Measurements from ENCODE around the gene SLC8B1. TPM values are rescaled to one million over a fixed set of nuclear protein-coding genes. Genes with fewer than 3 reads are reported as not detected.

Gene SLC8B1
- polyA plus RNA-seq, 2 of the 4 experiments (the other 2 are of a cell fraction) = 11.0 to 11.3 TPM

GRCh38 chr12:113366827-113367226 lies 31.9 kb upstream of the SLC8B1 start (continued):
- TF ChIP-seq USF2 (IDR thresholded peaks at IDR 0.05) (no peak), HEYL (CRISPR knock-in tag; IDR thresholded peaks at IDR 0.05) (no peak), NFE2L2 (conservative IDR thresholded peaks at IDR 0.05; ENCODE audit: low read length) (no peak), TP53 (CRISPR knock-in tag; IDR thresholded peaks at IDR 0.05) (no peak), HOXB13 (CRISPR knock-in tag; IDR thresholded peaks at IDR 0.05; ENCODE audit: low read depth) (no peak), RAD21 (conservative IDR thresholded peaks at IDR 0.05 in 1 of 2, IDR thresholded peaks at IDR 0.05 in 1 of 2) (no peak), CEBPB (IDR thresholded peaks at IDR 0.05) (no peak), POLR2AphosphoS2 (conservative IDR thresholded peaks at IDR 0.05; ENCODE audit: low read length) (no peak), FOSL2 (IDR thresholded peaks at IDR 0.05) (no peak), FOSL2 (CRISPR knock-in tag; IDR thresholded peaks at IDR 0.05) (no peak)

GRCh38 chr12:113365639-113366395 lies 30.9 kb upstream of the SLC8B1 start:
- Histone ChIP-seq H3K4me3 (no peak overlapping the region), H3K27ac (no peak overlapping the region), H3K4me1 (no peaks in the 10 kb centered on the region), H3K9me3 (no peaks in the 10 kb centered on the region), H3K4me2 (no peak overlapping the region)
- ATAC-seq = no peak
- ChIA-PET CTCF (interaction anchor here (0.7 kb wide), 1 partner anchor 1191 kb away, joined by 3 read pairs; no protein-coding TSS in a partner anchor), POLR2A (no interaction called here)
- no peak for FAIRE-seq
- WGBS (ENCODE audit: missing lambda C conversion rate) = 89% methylated on average over 7 of the region's 7 CpGs
- TF ChIP-seq RAD21 (conservative IDR thresholded peaks at IDR 0.05 in 1 of 2, IDR thresholded peaks at IDR 0.05 in 1 of 2) (no peak), EHF (CRISPR knock-in tag; IDR thresholded peaks at IDR 0.05) (no peak), TP53 (CRISPR knock-in tag; IDR thresholded peaks at IDR 0.05) (no peak), PBX3 (IDR thresholded peaks at IDR 0.05) (no peak), CTCF (IDR thresholded peaks at IDR 0.05) (no peak), POLR2AphosphoS2 (conservative IDR thresholded peaks at IDR 0.05; ENCODE audit: low read length) (no peak), MAX (IDR thresholded peaks at IDR 0.05) (no peak), GATA3 (IDR thresholded peaks at IDR 0.05; ENCODE audit: borderline replicate concordance) (no peak)
- no peak for DNase-seq (ENCODE audit: low read depth in 1 of 2, low spot score in 1 of 2)

- ChIA-PET CTCF (no interaction called here), POLR2A (interaction anchor here (1.0 kb wide), 1 partner anchor 30 kb away, joined by 3 read pairs; no protein-coding TSS in a partner anchor)
- H3K4me3 ChIP-seq = no peak overlapping the region
- DNase-seq (ENCODE audit: low read depth in 1 of 2, low spot score in 1 of 2) = no peak
- no peak overlapping the region for H3K4me2 ChIP-seq
- no peak for ATAC-seq
- no peak for FAIRE-seq
- WGBS (ENCODE audit: missing lambda C conversion rate) = 86% methylated on average over 5 of the region's 5 CpGs
- H3K27ac ChIP-seq = no peak overlapping the region
- no peaks in the 10 kb centered on the region for H3K9me3 ChIP-seq
- peaks cover 2% of the 10 kb centered on the region; the same call in 1 of the 3 replicates for H3K4me1 ChIP-seq
- TF ChIP-seq RARB (CRISPR knock-in tag; IDR thresholded peaks at IDR 0.05) (no peak), USF2 (IDR thresholded peaks at IDR 0.05) (no peak), FOSB (CRISPR knock-in tag; IDR thresholded peaks at IDR 0.05) (no peak), ESRRA (IDR thresholded peaks at IDR 0.05; ENCODE audit: borderline replicate concordance, low read length) (no peak), MAX (IDR thresholded peaks at IDR 0.05) (no peak), CHD4 (IDR thresholded peaks at IDR 0.05; ENCODE audit: borderline replicate concordance) (no peak), CHD2 (IDR thresholded peaks at IDR 0.05; ENCODE audit: low read length, partially characterized antibody) (no peak), ELK1 (IDR thresholded peaks at IDR 0.05; ENCODE audit: low read depth, low read length) (no peak)
These were observed 29.8 kb upstream of the SLC8B1 start for GRCh38 chr12:113364698-113365097.
